Right renal cortex interstitium (tissue), 3 donors: Measurements from ENCODE around the gene FKBP3. TPM values are rescaled to one million over a fixed set of nuclear protein-coding genes. Genes with fewer than 3 reads are reported as not detected.

Experiments
- DNase-seq, 3 donors: peaks; one replicate each; pipeline ENCODE4 v3.0.0-alpha.2; 2013; ENCODE audit warnings: low read depth in 3 of 3, low spot score in 2 of 3
- polyA plus RNA-seq, 3 donors: library from polyadenylated mRNA; unstranded; fragments of 120-200 nt; gene quantifications; one replicate each; pipeline ENCODE4 v1.2.1, GENCODE V29; 2013; ENCODE audit not compliant: insufficient read length in 3 of 3

Gene FKBP3
- polyA plus RNA-seq, 3 donors = 130 to 143 (median 134) TPM

GRCh38 chr14:45065956-45066355, 68.3 kb downstream of the FKBP3 start:
- no peak for DNase-seq

Other genes starting within 250 kb of the FKBP3 start
- gene KLHL28, start 172.5 kb downstream of the FKBP3 start, polyA plus RNA-seq = 10 to 100 TPM; 15.1 to 17.3 (median 17.0) TPM
- gene TOGARAM1, start 172.3 kb downstream of the FKBP3 start, polyA plus RNA-seq = 10 to 100 TPM; 33.8 to 41.9 (median 35.7) TPM
- 10 to 100 TPM; 69.3 to 74.9 (median 74.3) TPM for gene PRPF39, start 50.4 kb downstream of the FKBP3 start, polyA plus RNA-seq
- gene FANCM, start 1.4 kb upstream of the FKBP3 start, polyA plus RNA-seq = 10 to 100 TPM; 11.8 to 15.2 (median 13.1) TPM
- gene MIS18BP1, start 118.7 kb upstream of the FKBP3 start, polyA plus RNA-seq = 10 to 100 TPM; 39.7 to 41.1 (median 39.7) TPM